GM03348 (cell line): ENCODE results near the gene OTOP2.

Source experiments
- DNase-seq: peaks from one replicate; pipeline ENCODE4 v3.0.0; 2012; ENCODE audit warnings: low spot score

The OTOP2 gene

GRCh38 chr17:74924250-74924948, at the start of gene OTOP2:
Gene OTOP2, plus strand, starts transcription at chr17:74924273. Its CDS starts 360 bp downstream, at chr17:74924633.
- DNase-seq: no peak

DNA sequence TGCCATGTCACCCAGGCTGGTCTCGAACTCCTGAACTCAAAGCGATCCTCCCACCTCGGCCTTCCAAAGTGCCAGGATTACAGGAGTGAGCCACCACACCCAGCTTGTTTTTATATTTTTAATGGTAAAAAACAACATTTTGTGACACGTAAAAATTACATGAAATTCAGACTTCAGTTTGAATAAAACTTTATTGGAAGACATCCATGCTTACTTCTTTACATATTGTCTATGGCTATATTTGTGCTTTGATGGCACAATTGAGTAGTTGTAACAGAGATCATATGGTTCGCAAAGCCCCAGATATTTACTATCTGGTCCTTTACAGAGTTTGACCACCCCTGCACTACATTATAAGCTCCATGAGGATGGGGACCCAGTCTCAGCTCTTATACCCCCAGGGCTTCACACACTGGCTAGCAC, 49.4 kb upstream of the OTOP2 start:
- DNase-seq: no peak

DNA sequence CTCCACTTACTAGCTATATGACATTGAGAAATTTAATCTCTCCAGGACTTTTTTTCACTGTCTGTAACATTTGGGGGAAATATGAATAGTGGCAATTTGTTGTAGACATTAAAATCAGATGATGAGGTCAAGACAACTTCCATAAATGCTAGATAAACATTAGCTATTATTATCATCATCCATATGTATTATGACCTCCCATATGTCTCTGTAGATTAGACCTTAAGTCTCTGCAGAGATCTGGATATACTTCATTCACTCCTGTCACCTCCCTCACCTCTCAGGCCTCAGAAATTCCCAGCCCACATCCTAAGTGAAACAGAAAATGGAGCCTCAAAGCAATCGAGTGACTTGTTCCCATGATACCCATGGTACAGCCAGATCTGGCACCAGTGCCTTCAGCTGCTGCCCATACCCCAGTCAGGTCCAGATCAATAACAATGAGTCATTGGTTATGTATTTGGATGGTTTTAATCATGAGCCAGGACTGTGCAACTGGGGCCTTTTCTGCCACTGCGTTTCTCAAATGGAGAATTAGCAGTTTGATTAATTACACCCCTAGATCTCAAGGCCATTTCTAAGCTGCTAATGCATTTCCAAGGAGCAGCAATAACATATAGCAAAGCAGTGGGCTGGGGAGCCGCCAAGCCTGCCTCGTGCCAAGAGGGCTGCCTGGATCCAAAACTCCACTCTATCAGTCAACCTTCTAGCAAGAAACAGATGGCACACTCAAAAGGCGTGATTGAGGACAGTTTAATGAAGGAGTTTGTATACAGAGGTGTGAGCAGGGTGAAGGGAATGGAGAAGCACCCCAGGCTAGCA, 48.7 kb upstream of the OTOP2 start:
- DNase-seq: no peak

GRCh38 chr17:74875977-74876593, 48.0 kb upstream of the OTOP2 start:
- DNase-seq: no peak

DNA sequence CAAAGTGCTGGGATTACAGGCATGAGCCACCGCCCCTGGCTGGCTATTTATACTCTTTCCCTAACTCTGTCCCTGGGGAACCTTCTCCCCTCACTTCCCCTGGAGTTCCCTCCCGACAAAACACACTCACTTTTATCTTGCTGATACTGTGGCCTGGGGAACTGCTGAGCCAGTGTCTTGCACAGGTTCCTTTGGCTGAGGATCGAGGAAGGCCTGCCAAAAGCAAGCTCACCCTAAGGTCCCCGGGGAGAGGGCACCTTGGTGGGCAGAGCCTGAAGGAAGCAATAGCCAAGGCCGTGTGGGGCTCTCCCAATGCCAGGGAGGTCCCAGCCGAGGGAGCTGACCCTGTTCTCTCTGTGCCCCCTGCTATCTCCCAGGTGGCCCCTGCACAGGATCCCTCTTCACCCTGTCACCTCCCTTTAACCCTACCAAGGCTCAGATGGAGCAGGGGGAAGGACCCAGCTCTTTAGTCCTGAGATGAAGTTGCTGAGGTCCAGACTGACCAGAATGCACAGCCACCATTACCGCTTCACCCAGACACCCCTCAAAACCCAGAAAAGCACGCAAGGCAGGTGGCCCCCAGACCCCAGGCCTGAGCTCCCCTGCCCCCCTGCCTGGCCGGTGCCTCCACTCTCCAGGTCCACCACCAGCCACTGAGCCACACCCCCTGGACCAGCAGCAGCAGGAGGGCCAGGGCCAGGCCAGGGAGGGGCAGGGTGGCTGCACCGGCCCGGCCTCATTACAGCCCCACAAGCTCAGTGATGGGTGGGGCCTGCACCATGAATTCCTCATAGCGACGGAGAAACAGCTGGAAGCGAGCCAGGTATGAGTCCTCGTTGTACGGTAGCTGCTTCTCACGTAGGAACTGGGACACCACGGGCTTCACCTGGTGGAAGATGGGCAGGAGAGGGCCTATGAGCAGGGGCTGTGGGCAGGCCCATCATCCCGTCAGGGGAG, 46.2 kb upstream of the OTOP2 start:
- DNase-seq: no peak

GRCh38 chr17:74878658-74879057, 45.4 kb upstream of the OTOP2 start:
- no peak for DNase-seq

DNA sequence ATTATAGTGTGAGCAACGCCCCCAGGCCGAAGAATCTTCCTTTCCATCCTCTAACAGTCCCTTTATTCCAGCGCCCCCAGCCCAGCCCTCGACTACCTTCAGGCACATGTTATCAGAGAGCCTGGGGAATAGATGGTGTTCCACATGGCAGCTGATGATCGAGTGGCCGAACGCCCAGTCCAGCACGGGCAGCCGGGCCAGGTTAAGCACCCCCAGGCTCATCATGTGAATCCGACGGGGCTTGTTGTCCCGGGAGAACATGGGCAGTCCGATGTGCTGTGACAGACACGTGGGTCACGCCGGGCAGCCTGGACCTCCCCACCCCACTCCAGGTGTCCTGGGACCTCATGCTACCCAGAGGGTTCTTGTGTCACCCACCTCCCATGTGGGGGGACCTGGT, 44.8 kb upstream of the OTOP2 start:
- no peak for DNase-seq

GRCh38 chr17:74881073-74881472, 43.0 kb upstream of the OTOP2 start:
- DNase-seq: no peak

GRCh38 chr17:74882517-74883240, 41.4 kb upstream of the OTOP2 start:
- no peak for DNase-seq

DNA sequence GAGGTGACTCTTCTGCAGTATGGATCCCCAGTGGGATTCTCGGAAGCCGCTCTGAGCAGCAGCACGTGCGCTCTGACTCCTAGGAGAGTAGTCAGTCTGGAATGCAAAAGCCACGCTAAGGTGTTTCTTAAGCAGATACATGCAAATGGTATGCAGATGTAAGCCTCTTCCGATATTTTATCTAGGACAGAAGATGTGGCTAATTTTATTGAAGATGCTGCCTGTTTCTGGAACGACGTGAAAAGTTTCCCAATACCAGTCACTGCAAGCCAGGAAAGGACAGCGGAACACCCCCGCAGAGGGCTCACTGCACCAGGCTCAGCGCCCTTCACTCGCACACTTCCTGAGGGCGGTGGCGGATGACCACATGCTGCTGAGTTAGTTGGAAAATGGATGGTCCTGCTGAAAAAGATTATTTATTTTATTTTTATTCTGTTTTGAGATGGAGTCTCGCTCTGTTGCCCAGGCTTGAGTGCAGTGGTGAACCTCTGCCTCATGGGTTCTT, 40.8 kb upstream of the OTOP2 start:
- DNase-seq: no peak

DNA sequence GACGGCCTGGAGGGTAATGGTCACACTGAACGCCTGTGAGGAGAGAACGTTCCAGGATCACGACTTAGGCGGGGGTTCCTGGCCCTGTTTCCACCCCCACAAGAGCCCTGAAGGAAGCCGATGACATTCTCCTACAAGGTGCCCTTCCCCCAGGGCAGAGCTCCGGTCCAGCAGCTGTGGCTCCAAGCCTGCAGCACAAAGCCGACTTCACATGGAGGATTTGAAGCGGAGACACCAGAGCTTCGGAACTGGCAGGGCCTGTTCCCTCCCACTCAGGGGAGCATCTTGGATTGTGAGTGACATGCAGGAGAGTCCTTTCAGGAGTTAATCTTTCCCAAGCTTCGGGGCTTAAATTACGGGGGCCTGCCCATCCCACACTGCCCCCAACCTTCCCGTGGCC, 35.6 kb upstream of the OTOP2 start:
- no peak for DNase-seq

DNA sequence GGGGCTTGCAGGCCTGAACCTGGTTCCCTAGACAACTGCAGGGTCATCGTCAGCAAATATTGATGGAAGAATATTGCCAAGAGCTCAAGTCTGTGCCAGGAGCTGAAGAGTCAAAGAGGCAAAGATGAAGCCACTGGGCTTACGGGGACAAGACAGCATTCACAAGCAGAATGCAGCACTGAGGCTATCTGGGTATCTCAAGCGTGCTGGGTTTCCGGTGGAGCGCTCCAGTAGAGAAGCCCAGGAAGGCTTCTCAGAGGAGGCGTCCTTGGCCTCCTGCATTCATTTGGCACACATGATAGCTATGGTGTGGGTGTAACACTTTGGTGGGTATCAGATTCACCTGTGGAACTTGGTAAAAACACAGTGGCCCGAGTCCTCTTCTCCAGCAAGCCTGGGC, 33.5 kb upstream of the OTOP2 start:
- no peak for DNase-seq

- no peak for DNase-seq
These were observed 31.8 kb upstream of the OTOP2 start for GRCh38 chr17:74892013-74892841.

GRCh38 chr17:74892974-74893911, 30.8 kb upstream of the OTOP2 start, which contains the start of gene FADS6:
Gene FADS6, minus strand, starts transcription at chr17:74893633. Its CDS starts 38 bp downstream, at chr17:74893595.
- no peak for DNase-seq

GRCh38 chr17:74893936-74894671, 30.0 kb upstream of the OTOP2 start:
- DNase-seq: no peak

- DNase-seq: no peak
These were observed 25.6 kb upstream of the OTOP2 start for GRCh38 chr17:74898376-74898946.

DNA sequence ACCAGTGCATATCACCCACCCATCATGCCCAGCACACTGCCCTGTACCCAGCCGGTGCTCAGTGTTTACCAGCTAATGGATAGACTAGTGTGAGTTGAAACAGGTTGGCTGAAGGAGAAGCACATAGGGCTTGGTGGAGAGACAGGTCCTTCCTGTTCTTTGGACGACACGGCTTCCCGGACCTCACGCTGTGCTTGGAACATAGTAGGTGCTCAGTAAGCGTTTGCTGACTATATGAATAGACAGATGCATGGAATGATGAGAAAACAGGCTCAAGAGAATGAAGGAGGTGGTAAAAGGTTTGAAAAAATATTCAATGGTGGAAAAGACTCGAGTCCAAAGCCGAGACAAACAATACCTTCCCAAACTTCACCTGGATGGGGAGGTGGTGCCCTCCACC, 23.9 kb upstream of the OTOP2 start:
- no peak for DNase-seq
